Immature natural killer cell (primary cell): Measurements from ENCODE around the gene UBE2V1. TPM values are rescaled to one million over a fixed set of nuclear protein-coding genes. Genes with fewer than 3 reads are reported as not detected.

ENCODE experiments used
- DNase-seq, 3 donors: peaks; one replicate each; pipeline ENCODE4 v3.0.0; 2022; ENCODE audit warnings: mixed read lengths in 1 of 3
- H3K27ac Mint-ChIP-seq, 6 donors: one replicate each; pipeline ENCODE4 v1.8.0; 2020; ENCODE audit warnings: mixed read lengths in 6 of 6, mild to moderate bottlenecking in 5 of 6, inconsistent platforms in 4 of 6, moderate library complexity in 3 of 6
- H3K27me3 Mint-ChIP-seq, 3 donors: one replicate each; pipeline ENCODE4 v1.8.0; 2020 to 2021; ENCODE audit warnings: low read depth in 3 of 3, mild to moderate bottlenecking in 3 of 3, mixed read lengths in 3 of 3, moderate library complexity in 3 of 3, inconsistent platforms in 1 of 3
- H3K36me3 Mint-ChIP-seq, 3 donors: one replicate each; pipeline ENCODE4 v1.8.0; 2020; ENCODE audit warnings: mixed read lengths in 3 of 3, inconsistent platforms in 2 of 3, mild to moderate bottlenecking in 2 of 3
- H3K4me1 Mint-ChIP-seq, 2 donors: one replicate each; pipeline ENCODE4 v1.8.0; 2020; ENCODE audit warnings: inconsistent platforms in 2 of 2, mild to moderate bottlenecking in 2 of 2, mixed read lengths in 2 of 2, moderate library complexity in 1 of 2
- H3K4me3 Mint-ChIP-seq, 5 donors: one replicate each; pipeline ENCODE4 v1.8.0; 2020; ENCODE audit warnings: mild to moderate bottlenecking in 5 of 5, mixed read lengths in 5 of 5, inconsistent platforms in 3 of 5, moderate library complexity in 3 of 5
- H3K9me3 Mint-ChIP-seq, 6 donors: one replicate each; pipeline ENCODE4 v1.8.0; 2020; ENCODE audit warnings: mild to moderate bottlenecking in 6 of 6, mixed read lengths in 6 of 6, inconsistent platforms in 4 of 6, moderate library complexity in 3 of 6
- polyA plus RNA-seq, 3 donors: library from polyadenylated mRNA; unstranded; fragments of 300-500 nt; fragmentation: Illumina TruSeq; gene quantifications; one replicate each; pipeline ENCODE4 v1.2.3, GENCODE V29; 2021

The UBE2V1 gene
- polyA plus RNA-seq, 3 donors from 2014 or later = 112 to 189 (median 185) TPM

- no peaks in the 10 kb centered on the region for H3K9me3 Mint-ChIP-seq
- no peak overlapping the region for H3K4me3 Mint-ChIP-seq
- H3K4me1 Mint-ChIP-seq = peaks cover 7 to 8% of the 10 kb centered on the region in 2 donors
- DNase-seq = no peak
- peaks cover 0 to 3% (median 0%) of the 10 kb centered on the region in 3 donors for H3K27me3 Mint-ChIP-seq
- H3K36me3 Mint-ChIP-seq = peaks cover 17 to 36% (median 19%) of the 10 kb centered on the region in 3 donors
- peak overlapping the region in 1 of 6 donors; percentile 55 for H3K27ac Mint-ChIP-seq
Measured at GRCh38 chr20:50130356-50130723, 17.4 kb upstream of the UBE2V1 start.

- H3K4me3 Mint-ChIP-seq = no peak overlapping the region
- H3K27ac Mint-ChIP-seq = peak overlapping the region in 1 of 6 donors; percentile 55
- peaks cover 0 to 4% (median 0%) of the 10 kb centered on the region in 3 donors for H3K27me3 Mint-ChIP-seq
- peaks cover 20 to 41% (median 23%) of the 10 kb centered on the region in 3 donors for H3K36me3 Mint-ChIP-seq
- no peak for DNase-seq
- H3K9me3 Mint-ChIP-seq = no peaks in the 10 kb centered on the region
- H3K4me1 Mint-ChIP-seq = peaks cover 7 to 8% of the 10 kb centered on the region in 2 donors
Measured at GRCh38 chr20:50129662-50130355, 16.9 kb upstream of the UBE2V1 start.

GRCh38 chr20:50128520-50128905 lies 15.6 kb upstream of the UBE2V1 start:
- H3K4me3 Mint-ChIP-seq = no peak overlapping the region
- H3K27ac Mint-ChIP-seq = no peak overlapping the region
- H3K9me3 Mint-ChIP-seq = no peaks in the 10 kb centered on the region
- DNase-seq = no peak
- H3K36me3 Mint-ChIP-seq = peaks cover 20 to 52% (median 26%) of the 10 kb centered on the region in 3 donors
- H3K4me1 Mint-ChIP-seq = peaks cover 7 to 8% of the 10 kb centered on the region in 2 donors
- peaks cover 0 to 5% (median 0%) of the 10 kb centered on the region in 3 donors for H3K27me3 Mint-ChIP-seq

- H3K9me3 Mint-ChIP-seq = no peaks in the 10 kb centered on the region
- H3K4me1 Mint-ChIP-seq = peaks cover 7 to 8% of the 10 kb centered on the region in 2 donors
- peaks cover 0 to 5% (median 0%) of the 10 kb centered on the region in 3 donors for H3K27me3 Mint-ChIP-seq
- peak overlapping the region in 1 of 6 donors; percentile 34 for H3K27ac Mint-ChIP-seq
- H3K36me3 Mint-ChIP-seq = peaks cover 20 to 53% (median 28%) of the 10 kb centered on the region in 3 donors
- no peak overlapping the region for H3K4me3 Mint-ChIP-seq
- DNase-seq = no peak
Measured at GRCh38 chr20:50127587-50128519, 14.9 kb upstream of the UBE2V1 start.

- peaks cover 0 to 5% (median 0%) of the 10 kb centered on the region in 3 donors for H3K27me3 Mint-ChIP-seq
- H3K36me3 Mint-ChIP-seq = peaks cover 20 to 53% (median 22%) of the 10 kb centered on the region in 3 donors
- no peak overlapping the region for H3K4me3 Mint-ChIP-seq
- H3K4me1 Mint-ChIP-seq = peaks cover 0 to 3% of the 10 kb centered on the region in 2 donors
- no peak for DNase-seq
- H3K9me3 Mint-ChIP-seq = no peaks in the 10 kb centered on the region
- peak overlapping the region in 4 of 6 donors; percentile 9 to 54 (median 24) for H3K27ac Mint-ChIP-seq
Measured at GRCh38 chr20:50126662-50127061, 13.7 kb upstream of the UBE2V1 start.

GRCh38 chr20:50125279-50125678 lies 12.3 kb upstream of the UBE2V1 start:
- Mint-ChIP-seq H3K4me1 (peaks cover 0 to 3% of the 10 kb centered on the region in 2 donors), H3K9me3 (no peaks in the 10 kb centered on the region), H3K36me3 (peaks cover 19 to 44% (median 19%) of the 10 kb centered on the region in 3 donors), H3K27me3 (peaks cover 0 to 3% (median 0%) of the 10 kb centered on the region in 3 donors), H3K4me3 (no peak overlapping the region), H3K27ac (peak overlapping the region in 2 of 6 donors; percentile 7 to 15)
- DNase-seq = no peak

- Mint-ChIP-seq H3K36me3 (peaks cover 15 to 40% (median 18%) of the 10 kb centered on the region in 3 donors), H3K9me3 (no peaks in the 10 kb centered on the region), H3K4me1 (peaks cover 0 to 1% of the 10 kb centered on the region in 2 donors), H3K27ac (no peak overlapping the region), H3K27me3 (peaks cover 0 to 3% (median 0%) of the 10 kb centered on the region in 3 donors), H3K4me3 (no peak overlapping the region)
- no peak for DNase-seq
Measured at GRCh38 chr20:50124496-50124895, 11.5 kb upstream of the UBE2V1 start.

GRCh38 chr20:50123418-50123817 lies 10.5 kb upstream of the UBE2V1 start:
- Mint-ChIP-seq H3K36me3 (peaks cover 15 to 38% (median 16%) of the 10 kb centered on the region in 3 donors), H3K9me3 (no peaks in the 10 kb centered on the region), H3K4me1 (peaks cover 0 to 1% of the 10 kb centered on the region in 2 donors), H3K4me3 (no peak overlapping the region), H3K27me3 (peaks cover 0 to 3% (median 0%) of the 10 kb centered on the region in 3 donors), H3K27ac (peak overlapping the region in 1 of 6 donors; percentile 62)
- DNase-seq = no peak

GRCh38 chr20:50122763-50123162 lies 9.8 kb upstream of the UBE2V1 start:
- Mint-ChIP-seq H3K9me3 (no peaks in the 10 kb centered on the region), H3K27ac (no peak overlapping the region), H3K4me3 (no peak overlapping the region), H3K27me3 (peaks cover 0 to 3% (median 0%) of the 10 kb centered on the region in 3 donors), H3K36me3 (peaks cover 14 to 33% (median 14%) of the 10 kb centered on the region in 3 donors), H3K4me1 (peaks cover 0 to 1% of the 10 kb centered on the region in 2 donors)
- no peak for DNase-seq

- no peaks in the 10 kb centered on the region for H3K9me3 Mint-ChIP-seq
- peaks cover 0 to 2% of the 10 kb centered on the region in 2 donors for H3K4me1 Mint-ChIP-seq
- H3K4me3 Mint-ChIP-seq = no peak overlapping the region
- H3K36me3 Mint-ChIP-seq = peaks cover 9 to 27% (median 12%) of the 10 kb centered on the region in 3 donors
- no peak for DNase-seq
- peaks cover 0 to 3% (median 0%) of the 10 kb centered on the region in 3 donors for H3K27me3 Mint-ChIP-seq
- no peak overlapping the region for H3K27ac Mint-ChIP-seq
Measured at GRCh38 chr20:50121858-50122271, 8.9 kb upstream of the UBE2V1 start.

- peak overlapping the region in 1 of 6 donors; percentile 51 for H3K27ac Mint-ChIP-seq
- peak; percentile 35 to 58 (median 49) for DNase-seq
Measured at GRCh38 chr20:50120935-50121693, 8.2 kb upstream of the UBE2V1 start.

GRCh38 chr20:50118203-50118602 lies 5.3 kb upstream of the UBE2V1 start:
- Mint-ChIP-seq H3K27ac (peak overlapping the region in 1 of 6 donors; percentile 26), H3K9me3 (no peaks in the 10 kb centered on the region), H3K4me3 (no peak overlapping the region)

More at GRCh38 chr20:50120935-50121693, 8.2 kb upstream of the UBE2V1 start:
- peaks cover 4 to 22% (median 9%) of the 10 kb centered on the region in 3 donors for H3K36me3 Mint-ChIP-seq
- no peak overlapping the region for H3K4me3 Mint-ChIP-seq
- H3K4me1 Mint-ChIP-seq = peaks cover 2 to 6% of the 10 kb centered on the region in 2 donors
- no peaks in the 10 kb centered on the region for H3K9me3 Mint-ChIP-seq
- H3K27me3 Mint-ChIP-seq = peaks cover 0 to 2% (median 1%) of the 10 kb centered on the region in 3 donors

More at GRCh38 chr20:50118203-50118602, 5.3 kb upstream of the UBE2V1 start:
- DNase-seq = no peak
- peaks cover 0 to 4% (median 2%) of the 10 kb centered on the region in 3 donors for H3K27me3 Mint-ChIP-seq
- no peaks in the 10 kb centered on the region for H3K36me3 Mint-ChIP-seq
- peaks cover 29 to 30% of the 10 kb centered on the region in 2 donors for H3K4me1 Mint-ChIP-seq
